H1 (cell line): Measurements from ENCODE around the gene RAPGEF5. TPM values are rescaled to one million over a fixed set of nuclear protein-coding genes. Genes with fewer than 3 reads are reported as not detected.

Experiments used
- CTCF ChIA-PET: fragments of 300-600 bp; sonication (Branson Sonifier 250); formaldehyde crosslinking; loops from one replicate; lab custom pipeline; 2021; ENCODE audit not compliant: partially characterized antibody; lab: Charles Lee
- POLR2A ChIA-PET: fragments of 300-600 bp; sonication (Branson Sonifier 250); formaldehyde crosslinking; loops from one replicate; lab custom pipeline; 2021; ENCODE audit warnings: inconsistent platforms; ENCODE audit not compliant: partially characterized antibody; lab: Charles Lee
- DNase-seq, 2 experiments: peaks; one replicate each; pipeline versions ENCODE4 v3.0.0 to v3.0.0-alpha.2; 2010 to 2022; ENCODE audit warnings: low spot score in 2 of 2, low read depth in 1 of 2, mixed read lengths in 1 of 2
- FAIRE-seq: peaks from 2 replicates; lab custom pipeline; 2011; peaks lifted over from hg19 to GRCh38; lab: Jason Lieb, UNC
- H2AFZ ChIP-seq: 2 replicates; pipeline ENCODE4 v1.8.1; 2012; ENCODE audit warnings: low read length, inconsistent platforms
- H2AK5ac ChIP-seq: 2 replicates; pipeline ENCODE4 v1.6.1; 2013; ENCODE audit warnings: low read depth, low read length
- H2BK120ac ChIP-seq: replicated peaks from 2 replicates; pipeline ENCODE3; 2013; ENCODE audit warnings: low read depth, low read length, inconsistent platforms
- H2BK12ac ChIP-seq: 2 replicates; pipeline ENCODE4 v1.6.1; 2013; ENCODE audit warnings: low read depth, low read length
- H2BK15ac ChIP-seq: 2 replicates; pipeline ENCODE4 v1.6.1; 2013; ENCODE audit warnings: low read length
- H2BK20ac ChIP-seq: 2 replicates; pipeline ENCODE4 v1.6.1; 2013; ENCODE audit warnings: low read length
- H2BK5ac ChIP-seq: 2 replicates; pipeline ENCODE4 v1.6.1; 2013; ENCODE audit warnings: low read depth, low read length
- H3K14ac ChIP-seq: 2 replicates; pipeline ENCODE4 v1.6.1; 2013; ENCODE audit warnings: inconsistent platforms; ENCODE audit not compliant: insufficient read length
- H3K18ac ChIP-seq: 2 replicates; pipeline ENCODE4 v1.6.1; 2013; ENCODE audit warnings: low read length; ENCODE audit errors: extremely low read depth
- H3K23ac ChIP-seq: 2 replicates; pipeline ENCODE4 v1.6.1; 2013; ENCODE audit warnings: inconsistent platforms; ENCODE audit not compliant: insufficient read length
- H3K23me2 ChIP-seq: 2 replicates; pipeline ENCODE4 v1.6.1; 2013; ENCODE audit warnings: low read depth, low read length
- H3K27ac ChIP-seq: 2 replicates; pipeline ENCODE4 v1.6.1; 2011; ENCODE audit warnings: low read depth, low read length, inconsistent platforms
- H3K27me3 ChIP-seq, 4 experiments: replicated peaks in 1 of 4; 1 replicate in 1 of 4; 2 replicates in 3 of 4; pipeline versions ENCODE4 v1.6.1 to v1.8.1; 2011 to 2013; ENCODE audit warnings: low read length in 3 of 4, mild to moderate bottlenecking in 3 of 4, inconsistent platforms in 2 of 4, mixed read lengths in 2 of 4, moderate library complexity in 1 of 4; ENCODE audit not compliant: control insufficient read depth in 3 of 4, insufficient read depth in 3 of 4; ENCODE audit errors: extremely low read depth in 1 of 4
- H3K36me3 ChIP-seq, 4 experiments: 2 replicates each; pipeline versions ENCODE4 v1.6.1 to v1.8.1; 2011 to 2013; ENCODE audit warnings: mild to moderate bottlenecking in 4 of 4, low read length in 3 of 4, moderate library complexity in 2 of 4, control low read depth in 1 of 4, inconsistent platforms in 1 of 4; ENCODE audit not compliant: insufficient read depth in 4 of 4, control insufficient read depth in 2 of 4
- H3K4ac ChIP-seq: replicated peaks from 2 replicates; pipeline ENCODE3; 2013; ENCODE audit warnings: low read length, low read depth, mixed read lengths, inconsistent platforms; ENCODE audit not compliant: insufficient read length
- H3K4me1 ChIP-seq, 4 experiments: replicated peaks in 1 of 4; 1 replicate in 1 of 4; 2 replicates in 3 of 4; pipeline versions ENCODE4 v1.6.1 to v1.8.1; 2011 to 2013; ENCODE audit warnings: low read length in 3 of 4, inconsistent platforms in 2 of 4, mixed read lengths in 1 of 4; ENCODE audit not compliant: insufficient read depth in 4 of 4, control insufficient read depth in 3 of 4
- H3K4me2 ChIP-seq, 2 experiments: 2 replicates each; pipeline versions ENCODE4 v1.6.1 to v1.8.1; 2011 to 2013; ENCODE audit warnings: low read depth in 2 of 2, low read length in 2 of 2, control low read depth in 1 of 2, inconsistent platforms in 1 of 2, mild to moderate bottlenecking in 1 of 2; ENCODE audit not compliant: insufficient read depth in 1 of 2
- H3K4me3 ChIP-seq, 4 experiments: fragments of 200-600, 300-600 bp in 1 of 4; sonication (generic), shearing (Covaris generic), sonication (Bioruptor Twin) in 1 of 4; 2 replicates each; pipeline versions ENCODE4 v1.5.1 to v1.8.1; 2011 to 2016; ENCODE audit warnings: low read length in 4 of 4, low read depth in 3 of 4, control low read depth in 2 of 4, inconsistent platforms in 2 of 4, mild to moderate bottlenecking in 2 of 4, mixed read lengths in 1 of 4, moderate library complexity in 1 of 4; ENCODE audit not compliant: insufficient read depth in 2 of 4; ENCODE audit errors: extremely low read depth in 1 of 4
- H3K56ac ChIP-seq: replicated peaks from 2 replicates; pipeline ENCODE3; 2013; ENCODE audit warnings: low read depth, mild to moderate bottlenecking, mixed read lengths, low read length, inconsistent platforms; ENCODE audit not compliant: insufficient read length
- H3K79me1 ChIP-seq: 2 replicates; pipeline ENCODE4 v1.6.1; 2013; ENCODE audit warnings: low read depth, low read length, control low read depth
- H3K79me2 ChIP-seq, 2 experiments: 2 replicates each; pipeline versions ENCODE4 v1.6.1 to v1.8.1; 2012 to 2013; ENCODE audit warnings: low read length in 2 of 2, mild to moderate bottlenecking in 2 of 2, inconsistent platforms in 1 of 2; ENCODE audit not compliant: insufficient read depth in 2 of 2, control insufficient read depth in 1 of 2
- H3K9ac ChIP-seq, 4 experiments: replicated peaks in 1 of 4; 1 replicate in 1 of 4; 2 replicates in 3 of 4; pipeline versions ENCODE4 v1.6.1 to v1.8.1; 2011 to 2013; ENCODE audit warnings: low read depth in 3 of 4, low read length in 3 of 4, control low read depth in 2 of 4, mild to moderate bottlenecking in 2 of 4, moderate library complexity in 2 of 4, inconsistent platforms in 1 of 4; ENCODE audit errors: extremely low read depth in 1 of 4
- H3K9me3 ChIP-seq, 2 experiments: 2 replicates each; pipeline versions ENCODE4 v1.6.1 to v1.8.1; 2012 to 2013; ENCODE audit warnings: mild to moderate bottlenecking in 2 of 2, moderate library complexity in 2 of 2, control low read depth in 1 of 2, inconsistent platforms in 1 of 2, low read depth in 1 of 2, low read length in 1 of 2, mixed read lengths in 1 of 2; ENCODE audit not compliant: insufficient read depth in 2 of 2
- H4K20me1 ChIP-seq, 2 experiments: replicated peaks in 1 of 2; 2 replicates each; pipeline versions ENCODE3 to v1.8.1; 2011 to 2013; ENCODE audit warnings: inconsistent platforms in 2 of 2, low read length in 2 of 2, mild to moderate bottlenecking in 1 of 2; ENCODE audit not compliant: insufficient read depth in 2 of 2, control insufficient read depth in 1 of 2
- H4K5ac ChIP-seq: 2 replicates; pipeline ENCODE4 v1.6.1; 2013; ENCODE audit warnings: low read length, low read depth, mixed read lengths, inconsistent platforms; ENCODE audit not compliant: insufficient read length
- H4K8ac ChIP-seq: 2 replicates; pipeline ENCODE4 v1.8.0; 2013; ENCODE audit warnings: mild to moderate bottlenecking, moderate library complexity, low read length, inconsistent platforms; ENCODE audit not compliant: insufficient read depth; ENCODE audit errors: extremely low read depth
- H4K91ac ChIP-seq: replicated peaks from 2 replicates; pipeline ENCODE3; 2013; ENCODE audit warnings: low read length, mixed read lengths, inconsistent platforms; ENCODE audit not compliant: insufficient read length
- CBX8 ChIP-seq: fragments of 300-800, 300-1000 bp; sonication (generic); IDR thresholded peaks from 2 replicates; pipeline ENCODE4 v1.7.1; 2016; ENCODE audit warnings: low read depth, low read length, borderline replicate concordance
- CHD1 ChIP-seq: IDR thresholded peaks from 2 replicates; pipeline ENCODE4 v1.6.1; 2012; ENCODE audit warnings: low read depth, low read length, improper control_type of control experiment
- CTCF ChIP-seq, 3 experiments: IDR thresholded peaks; 1 replicate in 2 of 3; 2 replicates in 1 of 3; pipeline versions ENCODE4 v1.5.1 to v1.6.1; 2011; ENCODE audit warnings: low read length in 3 of 3, mild to moderate bottlenecking in 3 of 3, inconsistent platforms in 2 of 3, low read depth in 1 of 3, moderate library complexity in 1 of 3; ENCODE audit not compliant: insufficient read depth in 1 of 3; ENCODE audit errors: control extremely low read depth in 1 of 3
- GTF2F1 ChIP-seq: IDR thresholded peaks from 2 replicates; pipeline ENCODE4 v1.6.1; 2012; ENCODE audit warnings: low read depth, low read length, improper control_type of control experiment, borderline replicate concordance
- KDM4A ChIP-seq: IDR thresholded peaks from one replicate; pipeline ENCODE4 v1.7.1; 2012; ENCODE audit warnings: low read depth, mild to moderate bottlenecking, moderate library complexity, low read length, inconsistent platforms; ENCODE audit not compliant: severe bottlenecking
- KDM5A ChIP-seq: fragments of 200-600 bp; IDR thresholded peaks from 2 replicates; pipeline ENCODE4 v1.7.1; 2012; ENCODE audit warnings: mild to moderate bottlenecking, low read length, inconsistent platforms, mixed read lengths
- MAFK ChIP-seq: IDR thresholded peaks from 2 replicates; pipeline ENCODE4 v1.6.1; 2012; ENCODE audit warnings: low read depth, mild to moderate bottlenecking, improper control_type of control experiment, low read length
- NANOG ChIP-seq: IDR thresholded peaks from 2 replicates; pipeline ENCODE4 v1.6.1; 2011; ENCODE audit warnings: low read length, low read depth, mild to moderate bottlenecking, inconsistent platforms; ENCODE audit not compliant: insufficient read depth, poor library complexity, severe bottlenecking
- POLR2AphosphoS5 ChIP-seq: IDR thresholded peaks from 2 replicates; pipeline ENCODE4 v1.6.1; 2011; ENCODE audit warnings: low read depth, low read length
- RAD21 ChIP-seq, 2 experiments: IDR thresholded peaks in 1 of 2; conservative IDR thresholded peaks in 1 of 2; 2 replicates each; pipeline ENCODE4 v1.6.1; 2011; ENCODE audit warnings: low read depth in 2 of 2, low read length in 2 of 2, improper control_type of control experiment in 1 of 2, inconsistent platforms in 1 of 2, mild to moderate bottlenecking in 1 of 2, moderate library complexity in 1 of 2
- RBBP5 ChIP-seq: IDR thresholded peaks from 2 replicates; pipeline ENCODE4 v1.7.1; 2012; ENCODE audit warnings: low read depth, mild to moderate bottlenecking, inconsistent platforms, low read length, moderate library complexity, borderline replicate concordance
- SP2 ChIP-seq: IDR thresholded peaks from 2 replicates; pipeline ENCODE4 v1.6.1; 2012; ENCODE audit warnings: mild to moderate bottlenecking, low read length, inconsistent platforms
- WGBS, 2 experiments: shearing (Covaris generic) in 1 of 2; methylation state at CpG; one replicate each; pipeline versions ENCODE4 v1.1.6 to v1.1.7; 2013 to 2015; ENCODE audit warnings: low lambda C conversion rate in 2 of 2, mixed read lengths in 2 of 2, inconsistent platforms in 1 of 2, low coverage in 1 of 2, missing lambda C conversion rate in 1 of 2; ENCODE audit not compliant: insufficient replicate concordance in 2 of 2, insufficient coverage in 1 of 2, insufficient read length in 1 of 2; ENCODE audit errors: extremely low coverage in 1 of 2, missing lambda C conversion rate in 1 of 2; 5-methylcytosine and 5-hydroxymethylcytosine counted together
- polyA plus RNA-seq, 7 experiments: library from polyadenylated mRNA; depleted of rRNA in 3 of 7; stranded (reverse) in 5 of 7; unstranded in 2 of 7; fragments of >200 nt in 5 of 7; fragments of 200-250 nt in 2 of 7; gene quantifications; 1 replicate in 5 of 7; 2 replicates in 1 of 7; 4 replicates in 1 of 7; pipeline versions ENCODE4 v1.2.1 to v1.2.3, GENCODE V29; 2011 to 2013; ENCODE audit warnings: missing spikeins in 2 of 7, mixed read lengths in 2 of 7
- total RNA-seq: library from RNA; stranded (reverse); fragmentation: NEBNext Ultra II Directional; extraction: Animal tissue kit (Norgen Biotek cat#: 25700); gene quantifications from 2 replicates; pipeline ENCODE4 v1.2.1, GENCODE V29; 2021

The RAPGEF5 gene
- total and polyA plus RNA-seq, 2 of the 8 experiments (the other 6 are each of a cell fraction or from before 2014, with no cell fraction given), result 4.4 to 22.9 TPM

DNA sequence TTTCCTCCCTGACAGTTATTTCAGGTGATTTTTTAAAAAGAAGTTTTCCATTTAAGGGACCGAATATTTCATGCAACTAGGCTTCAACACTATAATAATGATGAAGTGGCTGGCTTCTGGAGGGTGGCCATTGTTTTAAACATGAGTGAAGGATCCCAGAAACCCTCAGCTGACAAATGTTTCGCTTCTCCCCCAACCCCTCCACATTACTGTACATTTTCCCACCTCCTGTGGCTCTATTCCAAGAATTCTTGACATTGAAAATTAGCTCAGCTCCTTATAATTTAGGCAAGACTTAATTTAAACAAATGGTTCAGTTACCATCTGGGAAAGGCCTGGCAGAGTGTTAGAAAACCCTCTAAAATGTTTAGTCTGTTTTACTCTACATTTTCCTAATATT, 281.4 kb downstream of the RAPGEF5 start:
- no peak overlapping the region for H2BK120ac ChIP-seq
- no peak overlapping the region for H4K5ac ChIP-seq
- H3K79me2 ChIP-seq, result no peaks in the 10 kb centered on the region
- no peak overlapping the region for H3K4me3 ChIP-seq
- H3K9ac ChIP-seq, result no peak overlapping the region
- no peak overlapping the region for H3K4me2 ChIP-seq
- no peak overlapping the region for H2BK5ac ChIP-seq
- H3K4me1 ChIP-seq, result no peaks in the 10 kb centered on the region
- no peak overlapping the region for H2AFZ ChIP-seq
- H2BK15ac ChIP-seq, result no peak overlapping the region
- no peak overlapping the region for H3K14ac ChIP-seq
- no peak overlapping the region for H2AK5ac ChIP-seq
- ChIA-PET CTCF (interaction anchor here (0.5 to 0.7 kb wide), 4 partner anchors 13 to 300 kb away, joined by 3 to 4 read pairs (median 4); no protein-coding TSS in a partner anchor), POLR2A (no interaction called here)
- H4K8ac ChIP-seq, result no peak overlapping the region
- DNase-seq (no peak), FAIRE-seq (no peak)
- no peak overlapping the region for H3K56ac ChIP-seq
- no peak overlapping the region for H2BK12ac ChIP-seq
- no peak overlapping the region for H3K18ac ChIP-seq
- no peaks in the 10 kb centered on the region for H3K36me3 ChIP-seq
- 96% methylated on average over 2 of the region's 2 CpGs; no CpG with 5 or more reads in 1 of the 2 experiments for WGBS, 2 experiments
- H3K27ac ChIP-seq, result no peak overlapping the region
- H2BK20ac ChIP-seq, result no peak overlapping the region
- H3K4ac ChIP-seq, result no peak overlapping the region
- peaks cover 0 to 6% of the 10 kb centered on the region in 2 experiments; a peak in 1 of 4 replicates for H3K9me3 ChIP-seq
- H3K23ac ChIP-seq, result no peak overlapping the region
- no peaks in the 10 kb centered on the region for H3K23me2 ChIP-seq
- H4K91ac ChIP-seq, result no peak overlapping the region
- H3K79me1 ChIP-seq, result no peaks in the 10 kb centered on the region
- no peaks in the 10 kb centered on the region for H3K27me3 ChIP-seq
- no peaks in the 10 kb centered on the region for H4K20me1 ChIP-seq
- TF ChIP-seq NANOG, result no peak
- no peak for TF ChIP-seq RAD21 (IDR thresholded peaks at IDR 0.05 in 1 of 2, conservative IDR thresholded peaks at IDR 0.05 in 1 of 2; ENCODE audit: low read depth in 2 of 2, low read length in 2 of 2)
- TF ChIP-seq CTCF (IDR thresholded peaks at IDR 0.05; ENCODE audit: control extremely low read depth in 1 of 3, insufficient read depth in 1 of 3, low read depth in 1 of 3, low read length in 3 of 3), result no peak
- TF ChIP-seq CBX8, result no peak
- TF ChIP-seq SP2, result no peak
- no peak for TF ChIP-seq RBBP5
- TF ChIP-seq KDM5A, result no peak
- no peak for TF ChIP-seq GTF2F1
- no peak for TF ChIP-seq POLR2AphosphoS5
- no peak for TF ChIP-seq MAFK
- TF ChIP-seq KDM4A, result no peak
- TF ChIP-seq CHD1, result no peak
